Measurements from ENCODE around the gene KDM4C. TPM values are rescaled to one million over a fixed set of nuclear protein-coding genes. Genes with fewer than 3 reads are reported as not detected.

The KDM4C gene
- total and polyA plus RNA-seq, 2 experiments from 2014 or later: 14.3 to 20.6 TPM

DNA sequence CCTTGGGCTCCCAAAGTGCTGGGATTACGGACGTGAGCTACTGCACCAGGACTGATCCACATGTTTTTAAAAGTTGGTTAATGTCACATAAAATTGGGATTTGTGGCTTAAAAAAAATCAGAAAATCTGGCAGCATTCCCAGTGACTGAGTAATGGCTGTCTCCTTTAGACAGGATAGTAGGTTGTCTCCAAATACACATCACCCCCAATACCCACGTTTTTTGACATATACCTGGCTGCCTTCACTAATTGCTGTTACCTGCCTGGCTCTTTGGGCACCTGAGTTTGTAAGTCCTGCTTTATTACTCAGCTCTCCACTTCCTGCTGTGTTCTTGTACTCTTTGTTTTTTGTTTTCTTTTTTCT lies 84.8 kb downstream of the KDM4C start:
- Histone ChIP-seq H3K9ac (no peak overlapping the region), H3F3A (ENCODE audit: insufficient read depth) (no peaks in the 10 kb centered on the region), H3K9me3 (ENCODE audit: low read depth) (no peaks in the 10 kb centered on the region), H3K9me2 (ENCODE audit: insufficient read depth) (no peaks in the 10 kb centered on the region), H4K20me1 (ENCODE audit: insufficient read depth) (no peaks in the 10 kb centered on the region), H2AFZ (no peak overlapping the region), H3K27ac (no peak overlapping the region), H3K79me2 (ENCODE audit: insufficient read depth) (peaks cover 9% of the 10 kb centered on the region; the same call in 1 of the 2 replicates), H3K4me1 (ENCODE audit: insufficient read depth) (peaks cover 11% of the 10 kb centered on the region), H3K27me3 (replicated peaks; ENCODE audit: insufficient read depth) (no peaks in the 10 kb centered on the region), H3K4me3 (no peak overlapping the region), H3K36me3 (ENCODE audit: low read depth) (no peaks in the 10 kb centered on the region), H3K4me2 (ENCODE audit: unreplicated experiment) (no peak overlapping the region)
- in situ Hi-C loops (cut with MboI): no loop called here
- DNase-seq: peak; percentile 41
- 21 to 23% methylated on average over 3 of the region's 3 CpGs for WGBS, 2 experiments (ENCODE audit: low coverage in 1 of 2, low lambda C conversion rate in 2 of 2, missing lambda C conversion rate in 2 of 2)
- TF ChIP-seq EZH2phosphoT487 (IDR thresholded peaks at IDR 0.05; ENCODE audit: insufficient read depth, low read depth) (no peak), EZH2 (IDR thresholded peaks at IDR 0.05; ENCODE audit: insufficient read depth, poor library complexity, severe bottlenecking) (no peak)

DNA sequence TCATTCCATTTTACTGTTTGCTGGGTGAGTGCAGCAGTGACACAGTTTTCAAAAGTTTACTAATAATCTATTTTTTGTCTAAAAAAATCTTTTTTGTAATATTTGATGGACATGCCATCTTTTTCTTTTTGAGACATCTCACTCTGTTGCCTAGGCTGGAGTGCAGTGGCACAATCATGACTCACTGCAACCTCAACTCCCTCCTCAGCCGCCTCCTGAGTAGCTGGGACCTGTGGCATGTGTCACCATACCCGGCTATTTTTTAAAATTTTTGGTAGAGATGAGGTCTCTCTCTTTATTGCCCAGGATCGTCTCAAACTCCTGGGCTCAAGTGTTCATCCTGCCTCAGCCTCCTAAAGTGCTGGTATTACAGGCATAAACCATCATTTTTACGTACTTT lies 86.0 kb downstream of the KDM4C start:
- Histone ChIP-seq H3K36me3 (ENCODE audit: low read depth) (no peaks in the 10 kb centered on the region), H3K4me2 (ENCODE audit: unreplicated experiment) (no peak overlapping the region), H3K4me1 (ENCODE audit: insufficient read depth) (peaks cover 11% of the 10 kb centered on the region), H3K79me2 (ENCODE audit: insufficient read depth) (peaks cover 12% of the 10 kb centered on the region; the same call in 1 of the 2 replicates), H4K20me1 (ENCODE audit: insufficient read depth) (no peaks in the 10 kb centered on the region), H3K27ac (no peak overlapping the region), H3K4me3 (no peak overlapping the region), H3F3A (ENCODE audit: insufficient read depth) (no peaks in the 10 kb centered on the region), H3K9ac (no peak overlapping the region), H2AFZ (no peak overlapping the region), H3K9me2 (ENCODE audit: insufficient read depth) (no peaks in the 10 kb centered on the region), H3K27me3 (replicated peaks; ENCODE audit: insufficient read depth) (no peaks in the 10 kb centered on the region), H3K9me3 (ENCODE audit: low read depth) (no peaks in the 10 kb centered on the region)
- in situ Hi-C loops (cut with MboI): no loop called here
- peak; percentile 4 for DNase-seq
- WGBS, 2 experiments (ENCODE audit: low coverage in 1 of 2, low lambda C conversion rate in 2 of 2, missing lambda C conversion rate in 2 of 2): 81 to 86% methylated on average over 4 of the region's 4 CpGs
- no peak for TF ChIP-seq EZH2phosphoT487 (IDR thresholded peaks at IDR 0.05; ENCODE audit: insufficient read depth, low read depth)
- TF ChIP-seq EZH2 (IDR thresholded peaks at IDR 0.05; ENCODE audit: insufficient read depth, poor library complexity, severe bottlenecking): no peak

DNA sequence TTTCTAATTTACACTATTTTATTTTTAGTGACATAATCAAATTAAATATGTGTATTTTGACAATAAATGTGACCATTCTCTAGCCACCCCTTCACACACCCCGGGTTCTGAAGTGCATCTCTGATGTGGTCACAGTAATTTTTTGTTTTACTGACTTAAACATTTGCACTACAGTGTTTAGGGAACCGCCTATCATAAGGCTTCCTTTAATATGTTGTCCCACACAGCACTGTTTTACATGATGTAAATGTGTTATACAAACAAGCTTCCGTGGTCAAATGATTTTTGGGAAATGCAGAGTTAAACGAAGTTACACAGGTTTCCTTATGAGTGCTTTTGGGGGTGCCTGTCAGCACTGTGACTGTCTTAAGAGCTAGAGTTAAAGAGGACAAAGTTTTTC lies 86.5 kb downstream of the KDM4C start:
- Histone ChIP-seq H3K27ac (no peak overlapping the region), H4K20me1 (ENCODE audit: insufficient read depth) (no peaks in the 10 kb centered on the region), H3K9ac (no peak overlapping the region), H3K79me2 (ENCODE audit: insufficient read depth) (peaks cover 12% of the 10 kb centered on the region; the same call in 1 of the 2 replicates), H3K4me1 (ENCODE audit: insufficient read depth) (peaks cover 11% of the 10 kb centered on the region), H2AFZ (no peak overlapping the region), H3K27me3 (replicated peaks; ENCODE audit: insufficient read depth) (no peaks in the 10 kb centered on the region), H3K36me3 (ENCODE audit: low read depth) (no peaks in the 10 kb centered on the region), H3K9me2 (ENCODE audit: insufficient read depth) (no peaks in the 10 kb centered on the region), H3K4me3 (no peak overlapping the region), H3F3A (ENCODE audit: insufficient read depth) (no peaks in the 10 kb centered on the region), H3K4me2 (ENCODE audit: unreplicated experiment) (no peak overlapping the region), H3K9me3 (ENCODE audit: low read depth) (no peaks in the 10 kb centered on the region)
- TF ChIP-seq EZH2phosphoT487 (IDR thresholded peaks at IDR 0.05; ENCODE audit: insufficient read depth, low read depth) (no peak), EZH2 (IDR thresholded peaks at IDR 0.05; ENCODE audit: insufficient read depth, poor library complexity, severe bottlenecking) (no peak)
- 84 to 87% methylated on average over 4 of the region's 4 CpGs for WGBS, 2 experiments (ENCODE audit: low coverage in 1 of 2, low lambda C conversion rate in 2 of 2, missing lambda C conversion rate in 2 of 2)
- in situ Hi-C loops (cut with MboI): no loop called here
- DNase-seq: no peak

DNA sequence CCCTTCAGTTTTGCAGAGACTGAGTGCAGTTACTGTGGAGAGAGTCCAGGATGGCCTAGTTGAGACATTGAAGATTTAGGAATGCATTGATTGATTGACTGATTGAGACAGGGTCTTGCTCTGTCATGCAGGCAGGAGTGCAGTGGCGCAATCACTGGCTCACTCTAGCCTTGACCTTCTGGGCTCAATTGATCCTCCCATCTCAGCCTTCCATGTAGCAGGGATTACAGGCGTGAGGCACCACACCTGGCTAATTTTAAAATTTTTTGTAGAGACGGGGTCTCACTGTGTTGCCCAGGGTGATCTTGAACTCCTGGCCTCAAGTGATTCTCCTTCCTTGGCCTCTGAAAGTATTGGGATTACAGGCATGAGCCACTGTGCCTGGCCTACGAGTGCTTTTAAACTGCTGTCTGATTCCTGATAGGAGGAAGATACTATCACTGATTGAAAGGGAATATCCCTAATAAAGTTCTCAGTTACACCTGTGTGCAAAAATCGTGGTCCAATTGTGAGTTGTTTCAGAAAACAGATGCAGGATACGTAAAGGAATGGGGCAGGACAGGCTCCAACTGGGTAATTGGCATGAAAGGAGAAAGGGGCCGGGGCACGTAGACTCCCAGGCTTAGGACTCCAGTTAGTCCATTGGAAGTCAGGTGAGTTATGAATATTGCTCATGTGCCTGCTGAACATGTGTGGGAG lies 87.5 kb downstream of the KDM4C start:
- no peaks in the 10 kb centered on the region for H3K9me3 ChIP-seq (ENCODE audit: low read depth)
- peaks cover 12% of the 10 kb centered on the region; the same call in 1 of the 2 replicates for H3K79me2 ChIP-seq (ENCODE audit: insufficient read depth)
- no peak for DNase-seq
- peaks cover 11% of the 10 kb centered on the region for H3K4me1 ChIP-seq (ENCODE audit: insufficient read depth)
- H3K9ac ChIP-seq: no peak overlapping the region
- TF ChIP-seq EZH2phosphoT487 (IDR thresholded peaks at IDR 0.05; ENCODE audit: insufficient read depth, low read depth) (no peak), EZH2 (IDR thresholded peaks at IDR 0.05; ENCODE audit: insufficient read depth, poor library complexity, severe bottlenecking) (no peak)
- WGBS, 2 experiments (ENCODE audit: low coverage in 1 of 2, low lambda C conversion rate in 2 of 2, missing lambda C conversion rate in 2 of 2): 90% methylated on average over 8 of the region's 8 CpGs
- H3K27ac ChIP-seq: no peak overlapping the region
- H3K4me2 ChIP-seq (ENCODE audit: unreplicated experiment): no peak overlapping the region
- H3F3A ChIP-seq (ENCODE audit: insufficient read depth): no peaks in the 10 kb centered on the region
- in situ Hi-C loops (cut with MboI): no loop called here
- no peak overlapping the region for H3K4me3 ChIP-seq
- no peaks in the 10 kb centered on the region for H4K20me1 ChIP-seq (ENCODE audit: insufficient read depth)
- H3K27me3 ChIP-seq (replicated peaks; ENCODE audit: insufficient read depth): no peaks in the 10 kb centered on the region
- H3K9me2 ChIP-seq (ENCODE audit: insufficient read depth): no peaks in the 10 kb centered on the region
- H2AFZ ChIP-seq: no peak overlapping the region
- H3K36me3 ChIP-seq (ENCODE audit: low read depth): no peaks in the 10 kb centered on the region
